ENCODE measurements around the gene FSD1. TPM values are rescaled to one million over a fixed set of nuclear protein-coding genes. Genes with fewer than 3 reads are reported as not detected.

Gene FSD1
- total and polyA plus RNA-seq, 9 of the 15 experiments (the other 6 are each of a cell fraction or from before 2014, with no cell fraction given), result 0.11 to 1.9 (median 0.94) TPM; not detected in 1

GRCh38 chr19:4361152-4362046, 57.0 kb downstream of the FSD1 start (continued):
- TF ChIP-seq E2F8 (IDR thresholded peaks at IDR 0.05; ENCODE audit: low read depth, partially characterized antibody) (no peak), NR2C2 (CRISPR knock-in tag; IDR thresholded peaks at IDR 0.05) (no peak), NR2C2 (tag; IDR thresholded peaks at IDR 0.05) (no peak), TFAP4 (CRISPR knock-in tag; IDR thresholded peaks at IDR 0.05; ENCODE audit: borderline replicate concordance) (peak; percentile 28; the same call in 1 of the 2 replicates), RCOR1 (IDR thresholded peaks at IDR 0.05; ENCODE audit: borderline replicate concordance in 1 of 2, low read depth in 2 of 2, low read length in 2 of 2) (no peak), HSF4 (CRISPR knock-in tag; IDR thresholded peaks at IDR 0.05; ENCODE audit: borderline replicate concordance) (no peak), HMG20B (CRISPR knock-in tag; IDR thresholded peaks at IDR 0.05) (no peak), L3MBTL2 (IDR thresholded peaks at IDR 0.05) (no peak), POLR2A (conservative IDR thresholded peaks at IDR 0.05) (peak; percentile 3; the same call in 1 of the 2 replicates), ZNF717 (CRISPR knock-in tag; IDR thresholded peaks at IDR 0.05) (no peak), SIRT6 (IDR thresholded peaks at IDR 0.05; ENCODE audit: low read depth, low read length) (no peak), ILF3 (IDR thresholded peaks at IDR 0.05; ENCODE audit: borderline replicate concordance) (no peak), CHCHD3 (CRISPR knock-in tag; IDR thresholded peaks at IDR 0.05) (no peak), NFE2 (IDR thresholded peaks at IDR 0.05; ENCODE audit: low read depth) (no peak), FOXP4 (CRISPR knock-in tag; IDR thresholded peaks at IDR 0.05; ENCODE audit: borderline replicate concordance) (no peak)
- TF ChIP-seq, protein P1, sequence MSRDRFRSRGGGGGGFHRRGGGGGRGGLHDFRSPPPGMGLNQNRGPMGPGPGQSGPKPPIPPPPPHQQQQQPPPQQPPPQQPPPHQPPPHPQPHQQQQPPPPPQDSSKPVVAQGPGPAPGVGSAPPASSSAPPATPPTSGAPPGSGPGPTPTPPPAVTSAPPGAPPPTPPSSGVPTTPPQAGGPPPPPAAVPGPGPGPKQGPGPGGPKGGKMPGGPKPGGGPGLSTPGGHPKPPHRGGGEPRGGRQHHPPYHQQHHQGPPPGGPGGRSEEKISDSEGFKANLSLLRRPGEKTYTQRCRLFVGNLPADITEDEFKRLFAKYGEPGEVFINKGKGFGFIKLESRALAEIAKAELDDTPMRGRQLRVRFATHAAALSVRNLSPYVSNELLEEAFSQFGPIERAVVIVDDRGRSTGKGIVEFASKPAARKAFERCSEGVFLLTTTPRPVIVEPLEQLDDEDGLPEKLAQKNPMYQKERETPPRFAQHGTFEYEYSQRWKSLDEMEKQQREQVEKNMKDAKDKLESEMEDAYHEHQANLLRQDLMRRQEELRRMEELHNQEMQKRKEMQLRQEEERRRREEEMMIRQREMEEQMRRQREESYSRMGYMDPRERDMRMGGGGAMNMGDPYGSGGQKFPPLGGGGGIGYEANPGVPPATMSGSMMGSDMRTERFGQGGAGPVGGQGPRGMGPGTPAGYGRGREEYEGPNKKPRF (IDR thresholded peaks at IDR 0.05; ENCODE audit: low read depth, low read length), result no peak
- TF ChIP-seq, protein P2, sequence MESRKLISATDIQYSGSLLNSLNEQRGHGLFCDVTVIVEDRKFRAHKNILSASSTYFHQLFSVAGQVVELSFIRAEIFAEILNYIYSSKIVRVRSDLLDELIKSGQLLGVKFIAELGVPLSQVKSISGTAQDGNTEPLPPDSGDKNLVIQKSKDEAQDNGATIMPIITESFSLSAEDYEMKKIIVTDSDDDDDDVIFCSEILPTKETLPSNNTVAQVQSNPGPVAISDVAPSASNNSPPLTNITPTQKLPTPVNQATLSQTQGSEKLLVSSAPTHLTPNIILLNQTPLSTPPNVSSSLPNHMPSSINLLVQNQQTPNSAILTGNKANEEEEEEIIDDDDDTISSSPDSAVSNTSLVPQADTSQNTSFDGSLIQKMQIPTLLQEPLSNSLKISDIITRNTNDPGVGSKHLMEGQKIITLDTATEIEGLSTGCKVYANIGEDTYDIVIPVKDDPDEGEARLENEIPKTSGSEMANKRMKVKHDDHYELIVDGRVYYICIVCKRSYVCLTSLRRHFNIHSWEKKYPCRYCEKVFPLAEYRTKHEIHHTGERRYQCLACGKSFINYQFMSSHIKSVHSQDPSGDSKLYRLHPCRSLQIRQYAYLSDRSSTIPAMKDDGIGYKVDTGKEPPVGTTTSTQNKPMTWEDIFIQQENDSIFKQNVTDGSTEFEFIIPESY (CRISPR knock-in tag; IDR thresholded peaks at IDR 0.05), result peak; percentile 45; the same call in 1 of the 2 replicates
